Measurements from ENCODE around the gene NRXN3.

Gene NRXN3

GRCh38 chr14:78170203-78170602 lies at the start of gene NRXN3:
TSS of gene NRXN3 (plus strand) at chr14:78170373. CDS start at chr14:78243094, 72,721 bp downstream.
- DNase-seq (ENCODE audit: low read depth in 2 of 2) = no peak

GRCh38 chr14:78122436-78122835 lies 47.7 kb upstream of the NRXN3 start:
- no peak for DNase-seq (ENCODE audit: low read depth in 2 of 2)

DNA sequence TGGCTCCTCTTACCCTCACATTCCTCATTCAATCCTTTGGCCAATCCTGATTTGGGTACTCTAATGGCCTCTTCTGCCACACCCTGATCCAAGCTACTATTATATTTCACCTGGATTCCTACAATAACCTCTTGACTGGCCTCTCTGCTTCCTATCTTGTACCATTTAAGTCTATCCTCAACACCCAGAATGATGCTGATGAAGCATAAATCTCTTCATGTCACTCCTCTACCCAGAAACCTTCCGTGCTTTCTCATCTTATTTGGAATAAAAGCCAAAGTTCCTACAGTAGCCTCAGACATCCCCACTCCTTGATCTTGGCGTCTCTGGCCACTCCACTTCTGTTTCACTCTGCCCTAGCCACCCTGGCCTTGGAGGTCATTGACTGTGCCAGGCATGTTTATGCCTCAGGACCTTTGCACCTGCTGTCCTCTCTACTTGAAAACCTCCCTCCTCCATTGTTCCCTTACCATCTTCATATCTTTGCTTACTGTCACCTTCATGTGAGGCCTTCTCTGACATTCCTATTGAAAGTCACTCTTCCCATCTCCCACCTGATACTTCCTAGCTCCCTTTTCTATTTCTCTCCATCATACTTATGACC lies 46.4 kb upstream of the NRXN3 start:
- no peak for DNase-seq (ENCODE audit: low read depth in 2 of 2)

DNA sequence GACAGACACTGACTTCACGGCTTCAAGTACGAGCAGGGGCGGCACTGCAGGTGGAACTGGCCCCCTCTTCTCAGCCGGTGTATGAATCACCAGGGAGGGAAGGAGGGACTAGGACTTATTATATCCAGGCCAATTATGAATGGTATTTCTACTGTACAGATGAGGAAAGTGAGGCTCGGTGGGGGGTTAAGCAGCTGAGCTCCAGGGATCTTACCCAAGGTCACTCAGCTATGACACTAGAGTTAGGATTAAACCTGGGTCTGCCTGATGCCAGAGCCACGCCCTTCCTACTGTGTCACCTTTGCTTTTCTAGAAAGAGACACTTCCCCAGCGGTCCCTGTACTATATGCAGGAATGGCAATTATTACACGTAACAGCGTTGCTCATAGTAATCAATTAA lies 42.2 kb upstream of the NRXN3 start:
- DNase-seq (ENCODE audit: low read depth in 2 of 2) = no peak

- no peak for DNase-seq (ENCODE audit: low read depth in 2 of 2)
Measured at GRCh38 chr14:78129375-78129774, 40.8 kb upstream of the NRXN3 start.

GRCh38 chr14:78130356-78130755 lies 39.8 kb upstream of the NRXN3 start:
- DNase-seq (ENCODE audit: low read depth in 2 of 2) = no peak

GRCh38 chr14:78131201-78131600 lies 39.0 kb upstream of the NRXN3 start:
- DNase-seq (ENCODE audit: low read depth in 2 of 2) = no peak

GRCh38 chr14:78131616-78132015 lies 38.6 kb upstream of the NRXN3 start:
- no peak for DNase-seq (ENCODE audit: low read depth in 2 of 2)

DNA sequence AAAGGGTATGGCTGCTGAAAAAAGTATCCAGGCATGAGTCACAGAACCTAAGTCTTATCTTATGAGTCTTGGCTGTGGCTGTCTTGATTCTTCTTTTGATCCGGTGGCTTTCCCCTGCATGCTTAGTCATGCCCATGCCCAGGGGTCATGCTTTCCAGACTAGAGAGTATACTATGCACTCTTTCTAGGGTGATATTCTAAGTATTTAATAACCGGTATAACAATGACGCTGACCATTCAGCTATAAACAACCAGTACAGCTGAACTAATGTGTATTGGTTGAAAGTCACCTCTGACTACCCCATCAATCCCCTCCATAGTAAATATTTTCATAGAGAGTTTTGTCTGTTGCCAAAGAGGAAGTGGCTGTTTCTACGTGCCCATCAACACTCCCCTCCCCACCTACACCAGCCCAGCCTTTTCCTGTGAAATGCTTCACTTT lies 34.7 kb upstream of the NRXN3 start:
- DNase-seq (ENCODE audit: low read depth in 2 of 2) = no peak

DNA sequence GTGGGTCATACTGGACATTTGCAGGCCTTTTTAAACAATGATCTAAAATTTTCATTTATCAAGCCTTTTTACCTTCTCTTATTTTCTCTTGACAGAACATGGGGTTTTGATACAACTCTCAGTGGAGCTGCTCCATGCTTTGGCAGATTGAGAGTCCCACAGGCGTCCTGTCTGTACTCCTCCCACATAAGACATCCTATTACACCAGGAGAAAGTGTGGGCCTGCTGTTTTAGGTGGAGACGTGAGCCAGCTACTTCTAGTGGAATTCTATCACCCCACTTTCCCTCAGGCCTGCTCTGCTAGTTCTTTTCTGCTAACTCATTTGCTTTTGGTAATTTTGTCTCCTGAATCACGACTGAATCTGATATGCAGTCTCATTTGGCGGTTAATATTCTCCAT lies 33.5 kb upstream of the NRXN3 start:
- DNase-seq (ENCODE audit: low read depth in 2 of 2) = no peak

GRCh38 chr14:78141590-78141989 lies 28.6 kb upstream of the NRXN3 start:
- no peak for DNase-seq (ENCODE audit: low read depth in 2 of 2)

- DNase-seq (ENCODE audit: low read depth in 2 of 2) = no peak
Measured at GRCh38 chr14:78142998-78143397, 27.2 kb upstream of the NRXN3 start.

- no peak for DNase-seq (ENCODE audit: low read depth in 2 of 2)
Measured at GRCh38 chr14:78143489-78144145, 26.6 kb upstream of the NRXN3 start.

- no peak for DNase-seq (ENCODE audit: low read depth in 2 of 2)
Measured at GRCh38 chr14:78152201-78153063, 17.7 kb upstream of the NRXN3 start.

DNA sequence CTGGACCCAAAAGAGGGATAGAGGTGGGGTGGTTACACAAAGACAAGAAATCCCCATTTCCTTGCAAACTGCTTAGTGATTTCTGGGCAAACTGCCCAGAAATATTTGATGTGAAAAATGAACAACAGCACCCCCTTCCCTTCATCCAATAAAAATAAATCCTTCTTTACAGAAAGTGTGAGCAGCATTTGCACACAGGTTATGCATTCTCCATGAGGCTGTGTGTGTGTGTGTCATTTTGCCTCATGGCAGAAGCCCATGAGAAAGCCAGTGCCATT lies 17.2 kb upstream of the NRXN3 start:
- DNase-seq (ENCODE audit: low read depth in 2 of 2) = no peak

- no peak for DNase-seq (ENCODE audit: low read depth in 2 of 2)
Measured at GRCh38 chr14:78154827-78155226, 15.3 kb upstream of the NRXN3 start.

- DNase-seq (ENCODE audit: low read depth in 2 of 2) = no peak
Measured at GRCh38 chr14:78156196-78156595, 14.0 kb upstream of the NRXN3 start.

DNA sequence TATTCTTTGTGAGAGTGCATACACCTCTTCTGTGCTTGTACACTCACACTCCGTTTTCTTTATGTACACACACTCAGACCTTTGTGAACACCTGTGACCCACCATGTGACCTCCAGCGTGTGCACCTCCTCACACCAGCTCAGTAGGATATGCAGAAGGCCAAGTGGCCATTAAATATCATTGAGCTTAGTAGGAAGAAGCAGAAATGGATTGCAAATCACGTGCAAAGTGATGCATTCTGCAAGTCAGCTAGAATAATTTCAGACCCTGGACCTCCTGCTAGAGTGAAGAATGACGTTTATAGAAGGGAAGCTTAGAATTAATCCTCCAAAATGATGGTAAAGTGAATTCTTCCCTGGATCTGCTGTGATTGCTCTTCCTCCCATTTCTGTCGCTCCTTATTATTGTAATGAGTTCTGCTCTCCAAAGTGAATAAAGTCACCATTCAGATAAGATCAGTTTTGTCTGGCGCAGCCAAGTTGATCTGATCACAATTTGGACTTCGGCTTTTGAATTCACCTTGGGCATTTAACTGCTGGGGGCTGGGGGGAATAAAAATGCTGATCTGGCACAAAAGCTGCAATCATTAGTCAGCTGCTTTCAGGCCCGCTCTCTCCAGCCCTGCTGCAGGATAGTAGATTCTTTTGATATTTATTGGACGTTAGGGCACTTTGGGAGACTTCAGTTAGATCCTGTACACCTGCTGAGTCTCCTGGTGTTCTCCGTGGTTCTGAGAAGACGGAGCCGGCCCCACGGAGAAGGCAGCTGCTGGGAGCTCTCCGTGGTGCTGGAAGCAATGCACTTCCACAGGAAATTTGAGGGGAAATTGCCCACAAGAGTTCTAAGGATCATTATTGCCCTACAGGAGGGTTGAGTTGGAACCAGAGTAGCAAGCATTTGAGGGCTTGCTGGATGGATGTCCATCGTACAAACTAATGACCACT lies 12.4 kb upstream of the NRXN3 start:
- DNase-seq (ENCODE audit: low read depth in 2 of 2) = no peak

GRCh38 chr14:78162202-78162601 lies 8.0 kb upstream of the NRXN3 start:
- no peak for DNase-seq (ENCODE audit: low read depth in 2 of 2)

DNA sequence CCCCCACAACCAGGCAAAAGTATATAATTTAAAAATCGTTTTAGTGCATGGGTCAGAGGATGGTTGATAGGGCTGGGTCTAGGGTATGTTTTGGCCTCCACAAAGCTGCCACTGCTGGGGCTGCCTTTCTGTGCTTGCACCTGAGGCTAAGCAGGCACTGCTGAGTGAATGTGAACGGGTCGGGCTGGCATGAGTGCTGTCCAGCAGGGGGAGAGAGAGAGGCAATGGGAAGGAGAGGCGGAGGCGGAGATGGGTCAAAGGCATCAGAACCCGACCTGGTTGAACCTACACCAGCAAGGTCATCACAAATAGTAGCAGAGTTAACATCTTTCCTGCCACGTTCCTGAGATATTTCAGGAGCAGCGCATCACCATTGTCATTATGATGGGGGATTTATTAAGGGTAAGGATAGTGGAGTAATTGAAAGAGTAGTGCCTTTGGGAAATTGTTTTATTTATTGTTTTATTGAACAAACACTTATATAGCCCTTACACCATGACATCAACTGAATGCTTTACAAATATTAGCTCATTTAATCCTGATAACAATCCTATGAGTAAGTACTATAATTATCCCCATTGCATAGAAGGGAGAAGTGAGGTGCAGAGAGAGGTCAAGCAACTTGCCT lies 5.8 kb upstream of the NRXN3 start:
- no peak for DNase-seq (ENCODE audit: low read depth in 2 of 2)

- DNase-seq (ENCODE audit: low read depth in 2 of 2) = no peak
Measured at GRCh38 chr14:78172428-78172827, 2.3 kb downstream of the NRXN3 start.

Measured in stimulated activated CD4-positive, alpha-beta T cell treated with anti-CD3 and anti-CD28 coated beads, Interleukin-1b, Interleukin-23, amount 100 ng/mL, for 1 hour (primary cell).